WTC11 (cell line): ENCODE data around the gene NPAT. TPM values are rescaled to one million over a fixed set of nuclear protein-coding genes. Genes with fewer than 3 reads are reported as not detected.

Experiments used
- ATAC-seq: fragments of 200-7000 bp; cut with Tn5 transposase; 2 replicates; pipeline ENCODE4 v1.10.0; 2021; ENCODE audit warnings: mild to moderate bottlenecking, moderate library complexity
- Bru-seq: library from RNA; stranded (reverse); fragments of 400-500 nt; gene quantifications from one replicate; lab custom pipeline; 2021; lab: Mats Ljungman, UMichigan
- CTCF ChIA-PET: fragments of 300-600 bp; sonication (Branson Sonifier 250); formaldehyde crosslinking; loops from one replicate; lab custom pipeline; 2021; ENCODE audit warnings: antibody characterized with exemption; lab: Charles Lee
- POLR2A ChIA-PET: fragments of 350-600 bp; sonication (Branson Sonifier 250); formaldehyde crosslinking; loops from one replicate; lab custom pipeline; 2021; ENCODE audit warnings: antibody characterized with exemption; lab: Charles Lee
- DNase-seq: peaks from one replicate; pipeline ENCODE4 v3.0.0; 2021; ENCODE audit warnings: low spot score
- H3K27ac Mint-ChIP-seq: 2 replicates; pipeline ENCODE4 v1.8.0; 2021; ENCODE audit warnings: mixed read lengths
- H3K27me3 Mint-ChIP-seq: 2 replicates; pipeline ENCODE4 v1.8.0; 2021; ENCODE audit warnings: low read depth, mild to moderate bottlenecking, moderate library complexity, mixed read lengths
- H3K36me3 Mint-ChIP-seq: 2 replicates; pipeline ENCODE4 v1.8.0; 2021; ENCODE audit warnings: mixed read lengths
- H3K4me1 Mint-ChIP-seq: 2 replicates; pipeline ENCODE4 v1.8.0; 2022; ENCODE audit warnings: mixed read lengths
- H3K4me3 Mint-ChIP-seq: 2 replicates; pipeline ENCODE4 v1.8.0; 2021; ENCODE audit warnings: mild to moderate bottlenecking, moderate library complexity, mixed read lengths
- H3K9me3 Mint-ChIP-seq: 2 replicates; pipeline ENCODE4 v1.8.0; 2021; ENCODE audit warnings: mixed read lengths
- ATF1 ChIP-seq: sonication (generic); formaldehyde crosslinking; IDR thresholded peaks from 2 replicates; pipeline ENCODE4 v1.8.1; 2023; ENCODE audit warnings: mild to moderate bottlenecking, moderate library complexity, missing genetic modification reagents
- EMX1 ChIP-seq: fragments of 250-450 bp; sonication (Bioruptor Pico); IDR thresholded peaks from 2 replicates; pipeline ENCODE4 v1.8.0; 2021; ENCODE audit warnings: mild to moderate bottlenecking
- GTF2I ChIP-seq: fragments of 250-450 bp; sonication (Bioruptor Pico); conservative IDR thresholded peaks from 2 replicates; pipeline ENCODE4 v1.4.0; 2021; ENCODE audit warnings: mild to moderate bottlenecking
- KAT7 ChIP-seq: sonication (generic); formaldehyde crosslinking; IDR thresholded peaks from 2 replicates; pipeline ENCODE4 v1.8.1; 2023; ENCODE audit warnings: missing genetic modification reagents, mild to moderate bottlenecking, borderline replicate concordance
- MXD4 ChIP-seq: fragments of 250-450 bp; sonication (Bioruptor Pico); IDR thresholded peaks from 2 replicates; pipeline ENCODE4 v1.8.0; 2021; ENCODE audit warnings: mild to moderate bottlenecking, moderate library complexity, borderline replicate concordance
- NR3C1 ChIP-seq: sonication (generic); formaldehyde crosslinking; conservative IDR thresholded peaks from 2 replicates; pipeline ENCODE4 v1.8.1; 2023; ENCODE audit warnings: low read depth, mild to moderate bottlenecking, missing genetic modification reagents
- PRRX2 ChIP-seq: fragments of 250-450 bp; sonication (Bioruptor Pico); IDR thresholded peaks from 2 replicates; pipeline ENCODE4 v1.8.0; 2021; ENCODE audit warnings: mild to moderate bottlenecking
- RELA ChIP-seq: sonication (generic); formaldehyde crosslinking; IDR thresholded peaks from 2 replicates; pipeline ENCODE4 v1.8.1; 2022; ENCODE audit warnings: missing genetic modification reagents, mild to moderate bottlenecking, borderline replicate concordance
- SMAD4 ChIP-seq: sonication (generic); formaldehyde crosslinking; IDR thresholded peaks from 2 replicates; pipeline ENCODE4 v1.8.0; 2022; ENCODE audit warnings: mild to moderate bottlenecking, missing genetic modification reagents
- SP1 ChIP-seq: sonication (generic); formaldehyde crosslinking; conservative IDR thresholded peaks from 2 replicates; pipeline ENCODE4 v1.8.1; 2022; ENCODE audit warnings: missing genetic modification reagents
- long read RNA-seq, 3 experiments: library from RNA in 1 of 3; library from capped mRNA in 1 of 3; library from polyadenylated mRNA in 1 of 3; unstranded in 2 of 3; stranded (forward) in 1 of 3; transcript quantifications; one replicate each; pipeline ENCODE4 v2.0.0, GENCODE V29; 2021
- total RNA-seq: library from RNA; stranded (reverse); gene quantifications from 3 replicates; pipeline ENCODE4 v1.2.3, GENCODE V29; 2021
- TF ChIP-seq, protein P1 (sequence below): sonication (generic); formaldehyde crosslinking; IDR thresholded peaks from 2 replicates; pipeline ENCODE4 v1.8.0; 2022; ENCODE audit warnings: mild to moderate bottlenecking, missing genetic modification reagents
- TF ChIP-seq, protein P2 (sequence below): sonication (generic); formaldehyde crosslinking; IDR thresholded peaks from 2 replicates; pipeline ENCODE4 v1.8.1; 2023; ENCODE audit warnings: mild to moderate bottlenecking, missing genetic modification reagents
- TF ChIP-seq, protein P3 (sequence below): sonication (generic); formaldehyde crosslinking; IDR thresholded peaks from 2 replicates; pipeline ENCODE4 v1.8.1; 2022; ENCODE audit warnings: missing genetic modification reagents, borderline replicate concordance
- TF ChIP-seq, protein P4 (sequence below): sonication (generic); formaldehyde crosslinking; IDR thresholded peaks from 2 replicates; pipeline ENCODE4 v1.8.1; 2022; ENCODE audit warnings: low read depth, missing genetic modification reagents, borderline replicate concordance
- TF ChIP-seq, protein P5 (sequence below): fragments of 250-450 bp; sonication (Bioruptor Pico); IDR thresholded peaks from 2 replicates; pipeline ENCODE4 v1.9.0; 2021; ENCODE audit warnings: mild to moderate bottlenecking
- TF ChIP-seq, protein P6 (sequence below): sonication (generic); formaldehyde crosslinking; IDR thresholded peaks from 2 replicates; pipeline ENCODE4 v1.8.0; 2022; ENCODE audit warnings: mild to moderate bottlenecking, missing genetic modification reagents
- TF ChIP-seq, protein P7 (sequence below): sonication (generic); formaldehyde crosslinking; IDR thresholded peaks from 2 replicates; pipeline ENCODE4 v1.8.1; 2022; ENCODE audit warnings: low read depth, mild to moderate bottlenecking, moderate library complexity, missing genetic modification reagents, borderline replicate concordance
- TF ChIP-seq, protein P8 (sequence below): sonication (generic); formaldehyde crosslinking; IDR thresholded peaks from 2 replicates; pipeline ENCODE4 v1.8.1; 2022; ENCODE audit warnings: mild to moderate bottlenecking, moderate library complexity, missing genetic modification reagents
- TF ChIP-seq, protein P9 (sequence below): fragments of 250-450 bp; sonication (Bioruptor Pico); IDR thresholded peaks from 2 replicates; pipeline ENCODE4 v1.9.0; 2021; ENCODE audit warnings: moderate library complexity, mild to moderate bottlenecking, inconsistent platforms, borderline replicate concordance
- TF ChIP-seq, protein P10 (sequence below): fragments of 250-450 bp; sonication (Bioruptor Pico); IDR thresholded peaks from 2 replicates; pipeline ENCODE4 v1.8.0; 2021; ENCODE audit warnings: mild to moderate bottlenecking
- TF ChIP-seq, protein P11 (sequence below): sonication (generic); formaldehyde crosslinking; IDR thresholded peaks from 2 replicates; pipeline ENCODE4 v1.8.1; 2023; ENCODE audit warnings: mild to moderate bottlenecking, moderate library complexity, missing genetic modification reagents

NPAT gene
- total RNA-seq (14.3 to 17.2 TPM (median 14.4 TPM) in 3 replicates), Bru-seq, nascent RNA (percentile 89 among the genes with signal in this experiment)
- long read RNA-seq, experiment 1, full-length matches to known transcripts, result 31 of 69 reads
- long read RNA-seq, experiment 1, partial matches to known transcripts, result 19 of 69 reads
- long read RNA-seq, experiment 1, other reads (novel, unspliced or antisense), result 19 of 69 reads
- long read RNA-seq, experiment 2, full-length matches to known transcripts, result 1 of 14 reads
- long read RNA-seq, experiment 2, partial matches to known transcripts, result 8 of 14 reads
- long read RNA-seq, experiment 2, other reads (novel, unspliced or antisense), result 5 of 14 reads
- long read RNA-seq, experiment 3, partial matches to known transcripts, result 2 of 5 reads
- long read RNA-seq, experiment 3, other reads (novel, unspliced or antisense), result 3 of 5 reads

DNA sequence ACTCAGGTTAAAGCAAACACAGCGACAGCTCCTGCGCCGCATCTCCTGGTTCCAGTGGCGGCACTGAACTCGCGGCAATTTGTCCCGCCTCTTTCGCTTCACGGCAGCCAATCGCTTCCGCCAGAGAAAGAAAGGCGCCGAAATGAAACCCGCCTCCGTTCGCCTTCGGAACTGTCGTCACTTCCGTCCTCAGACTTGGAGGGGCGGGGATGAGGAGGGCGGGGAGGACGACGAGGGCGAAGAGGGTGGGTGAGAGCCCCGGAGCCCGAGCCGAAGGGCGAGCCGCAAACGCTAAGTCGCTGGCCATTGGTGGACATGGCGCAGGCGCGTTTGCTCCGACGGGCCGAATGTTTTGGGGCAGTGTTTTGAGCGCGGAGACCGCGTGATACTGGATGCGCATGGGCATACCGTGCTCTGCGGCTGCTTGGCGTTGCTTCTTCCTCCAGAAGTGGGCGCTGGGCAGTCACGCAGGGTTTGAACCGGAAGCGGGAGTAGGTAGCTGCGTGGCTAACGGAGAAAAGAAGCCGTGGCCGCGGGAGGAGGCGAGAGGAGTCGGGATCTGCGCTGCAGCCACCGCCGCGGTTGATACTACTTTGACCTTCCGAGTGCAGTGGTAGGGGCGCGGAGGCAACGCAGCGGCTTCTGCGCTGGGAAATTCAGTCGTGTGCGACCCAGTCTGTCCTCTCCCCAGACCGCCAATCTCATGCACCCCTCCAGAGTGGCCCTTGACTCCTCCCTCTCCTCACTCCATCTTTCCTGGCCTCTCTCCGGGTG, at the start of gene NPAT, which contains the start of gene ATM:
NPAT (minus strand) TSS at position 65 of the 774 bp plus-strand sequence. CDS start 102 bp downstream, outside the sequence.
ATM (plus strand) TSS at position 494 of the 774 bp plus-strand sequence. CDS start 4,558 bp downstream, outside the sequence.
- ATAC-seq (peak; percentile 92), DNase-seq (peak; percentile 99)
- no peaks in the 10 kb centered on the region for H3K27me3 Mint-ChIP-seq
- POLR2A ChIA-PET, result interaction anchor here (0.5 to 1.5 kb wide), 9 partner anchors 8 to 765 kb away, joined by 3 to 5 read pairs (median 3); partner anchors contain the start of genes CWF19L2 and POGLUT3
- H3K27ac Mint-ChIP-seq, result no peak within 1 kb of the TSS; the same call in 1 of the 2 replicates
- H3K9me3 Mint-ChIP-seq, result no peaks in the 10 kb centered on the region
- CTCF ChIA-PET, result interaction anchor here (1.0 to 1.7 kb wide), 4 partner anchors 51 to 223 kb away, joined by 3 to 10 read pairs (median 4); partner anchors contain the start of gene CUL5
- H3K4me1 Mint-ChIP-seq, result peaks cover 32% of the 10 kb centered on the region
- no peak within 1 kb of the TSS for H3K4me3 Mint-ChIP-seq
- peaks cover 3% of the 10 kb centered on the region; the same call in 1 of the 2 replicates for H3K36me3 Mint-ChIP-seq
- TF ChIP-seq MXD4 (CRISPR knock-in tag), result no peak
- TF ChIP-seq, protein P1, sequence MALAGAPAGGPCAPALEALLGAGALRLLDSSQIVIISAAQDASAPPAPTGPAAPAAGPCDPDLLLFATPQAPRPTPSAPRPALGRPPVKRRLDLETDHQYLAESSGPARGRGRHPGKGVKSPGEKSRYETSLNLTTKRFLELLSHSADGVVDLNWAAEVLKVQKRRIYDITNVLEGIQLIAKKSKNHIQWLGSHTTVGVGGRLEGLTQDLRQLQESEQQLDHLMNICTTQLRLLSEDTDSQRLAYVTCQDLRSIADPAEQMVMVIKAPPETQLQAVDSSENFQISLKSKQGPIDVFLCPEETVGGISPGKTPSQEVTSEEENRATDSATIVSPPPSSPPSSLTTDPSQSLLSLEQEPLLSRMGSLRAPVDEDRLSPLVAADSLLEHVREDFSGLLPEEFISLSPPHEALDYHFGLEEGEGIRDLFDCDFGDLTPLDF (CRISPR knock-in tag), result no peak
- TF ChIP-seq PRRX2 (CRISPR knock-in tag), result no peak
- TF ChIP-seq, protein P2, sequence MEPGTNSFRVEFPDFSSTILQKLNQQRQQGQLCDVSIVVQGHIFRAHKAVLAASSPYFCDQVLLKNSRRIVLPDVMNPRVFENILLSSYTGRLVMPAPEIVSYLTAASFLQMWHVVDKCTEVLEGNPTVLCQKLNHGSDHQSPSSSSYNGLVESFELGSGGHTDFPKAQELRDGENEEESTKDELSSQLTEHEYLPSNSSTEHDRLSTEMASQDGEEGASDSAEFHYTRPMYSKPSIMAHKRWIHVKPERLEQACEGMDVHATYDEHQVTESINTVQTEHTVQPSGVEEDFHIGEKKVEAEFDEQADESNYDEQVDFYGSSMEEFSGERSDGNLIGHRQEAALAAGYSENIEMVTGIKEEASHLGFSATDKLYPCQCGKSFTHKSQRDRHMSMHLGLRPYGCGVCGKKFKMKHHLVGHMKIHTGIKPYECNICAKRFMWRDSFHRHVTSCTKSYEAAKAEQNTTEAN (CRISPR knock-in tag), result 0 out of 2 replicates have a peak, but pooled peaks have one; percentile 29
- TF ChIP-seq, protein P3, sequence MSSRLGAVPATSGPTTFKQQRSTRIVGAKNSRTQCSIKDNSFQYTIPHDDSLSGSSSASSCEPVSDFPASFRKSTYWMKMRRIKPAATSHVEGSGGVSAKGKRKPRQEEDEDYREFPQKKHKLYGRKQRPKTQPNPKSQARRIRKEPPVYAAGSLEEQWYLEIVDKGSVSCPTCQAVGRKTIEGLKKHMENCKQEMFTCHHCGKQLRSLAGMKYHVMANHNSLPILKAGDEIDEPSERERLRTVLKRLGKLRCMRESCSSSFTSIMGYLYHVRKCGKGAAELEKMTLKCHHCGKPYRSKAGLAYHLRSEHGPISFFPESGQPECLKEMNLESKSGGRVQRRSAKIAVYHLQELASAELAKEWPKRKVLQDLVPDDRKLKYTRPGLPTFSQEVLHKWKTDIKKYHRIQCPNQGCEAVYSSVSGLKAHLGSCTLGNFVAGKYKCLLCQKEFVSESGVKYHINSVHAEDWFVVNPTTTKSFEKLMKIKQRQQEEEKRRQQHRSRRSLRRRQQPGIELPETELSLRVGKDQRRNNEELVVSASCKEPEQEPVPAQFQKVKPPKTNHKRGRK (CRISPR knock-in tag), result no peak
- no peak for TF ChIP-seq NR3C1
- TF ChIP-seq KAT7 (CRISPR knock-in tag), result 0 out of 2 replicates have a peak, but pooled peaks have one; percentile 54
- TF ChIP-seq SMAD4, result no peak
- TF ChIP-seq, protein P4, sequence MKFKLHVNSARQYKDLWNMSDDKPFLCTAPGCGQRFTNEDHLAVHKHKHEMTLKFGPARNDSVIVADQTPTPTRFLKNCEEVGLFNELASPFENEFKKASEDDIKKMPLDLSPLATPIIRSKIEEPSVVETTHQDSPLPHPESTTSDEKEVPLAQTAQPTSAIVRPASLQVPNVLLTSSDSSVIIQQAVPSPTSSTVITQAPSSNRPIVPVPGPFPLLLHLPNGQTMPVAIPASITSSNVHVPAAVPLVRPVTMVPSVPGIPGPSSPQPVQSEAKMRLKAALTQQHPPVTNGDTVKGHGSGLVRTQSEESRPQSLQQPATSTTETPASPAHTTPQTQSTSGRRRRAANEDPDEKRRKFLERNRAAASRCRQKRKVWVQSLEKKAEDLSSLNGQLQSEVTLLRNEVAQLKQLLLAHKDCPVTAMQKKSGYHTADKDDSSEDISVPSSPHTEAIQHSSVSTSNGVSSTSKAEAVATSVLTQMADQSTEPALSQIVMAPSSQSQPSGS (CRISPR knock-in tag), result no peak
- TF ChIP-seq, protein P5, sequence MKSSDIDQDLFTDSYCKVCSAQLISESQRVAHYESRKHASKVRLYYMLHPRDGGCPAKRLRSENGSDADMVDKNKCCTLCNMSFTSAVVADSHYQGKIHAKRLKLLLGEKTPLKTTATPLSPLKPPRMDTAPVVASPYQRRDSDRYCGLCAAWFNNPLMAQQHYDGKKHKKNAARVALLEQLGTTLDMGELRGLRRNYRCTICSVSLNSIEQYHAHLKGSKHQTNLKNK (CRISPR knock-in tag), result no peak
- no peak for TF ChIP-seq RELA (CRISPR knock-in tag)
- TF ChIP-seq, protein P6, sequence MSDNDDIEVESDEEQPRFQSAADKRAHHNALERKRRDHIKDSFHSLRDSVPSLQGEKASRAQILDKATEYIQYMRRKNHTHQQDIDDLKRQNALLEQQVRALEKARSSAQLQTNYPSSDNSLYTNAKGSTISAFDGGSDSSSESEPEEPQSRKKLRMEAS (CRISPR knock-in tag), result peak; percentile 96
- TF ChIP-seq, protein P7, sequence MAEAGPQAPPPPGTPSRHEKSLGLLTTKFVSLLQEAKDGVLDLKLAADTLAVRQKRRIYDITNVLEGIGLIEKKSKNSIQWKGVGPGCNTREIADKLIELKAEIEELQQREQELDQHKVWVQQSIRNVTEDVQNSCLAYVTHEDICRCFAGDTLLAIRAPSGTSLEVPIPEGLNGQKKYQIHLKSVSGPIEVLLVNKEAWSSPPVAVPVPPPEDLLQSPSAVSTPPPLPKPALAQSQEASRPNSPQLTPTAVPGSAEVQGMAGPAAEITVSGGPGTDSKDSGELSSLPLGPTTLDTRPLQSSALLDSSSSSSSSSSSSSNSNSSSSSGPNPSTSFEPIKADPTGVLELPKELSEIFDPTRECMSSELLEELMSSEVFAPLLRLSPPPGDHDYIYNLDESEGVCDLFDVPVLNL (CRISPR knock-in tag), result no peak
- TF ChIP-seq SP1 (CRISPR knock-in tag), result peak; percentile 84
- no peak for TF ChIP-seq ATF1
- TF ChIP-seq, protein P8, sequence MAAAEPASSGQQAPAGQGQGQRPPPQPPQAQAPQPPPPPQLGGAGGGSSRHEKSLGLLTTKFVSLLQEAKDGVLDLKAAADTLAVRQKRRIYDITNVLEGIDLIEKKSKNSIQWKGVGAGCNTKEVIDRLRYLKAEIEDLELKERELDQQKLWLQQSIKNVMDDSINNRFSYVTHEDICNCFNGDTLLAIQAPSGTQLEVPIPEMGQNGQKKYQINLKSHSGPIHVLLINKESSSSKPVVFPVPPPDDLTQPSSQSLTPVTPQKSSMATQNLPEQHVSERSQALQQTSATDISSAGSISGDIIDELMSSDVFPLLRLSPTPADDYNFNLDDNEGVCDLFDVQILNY, result peak; percentile 56; the same call in 1 of the 2 replicates
- TF ChIP-seq, protein P9, sequence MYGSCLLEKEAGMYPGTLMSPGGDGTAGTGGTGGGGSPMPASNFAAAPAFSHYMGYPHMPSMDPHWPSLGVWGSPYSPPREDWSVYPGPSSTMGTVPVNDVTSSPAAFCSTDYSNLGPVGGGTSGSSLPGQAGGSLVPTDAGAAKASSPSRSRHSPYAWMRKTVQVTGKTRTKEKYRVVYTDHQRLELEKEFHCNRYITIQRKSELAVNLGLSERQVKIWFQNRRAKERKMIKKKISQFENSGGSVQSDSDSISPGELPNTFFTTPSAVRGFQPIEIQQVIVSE (CRISPR knock-in tag), result no peak
- TF ChIP-seq, protein P10, sequence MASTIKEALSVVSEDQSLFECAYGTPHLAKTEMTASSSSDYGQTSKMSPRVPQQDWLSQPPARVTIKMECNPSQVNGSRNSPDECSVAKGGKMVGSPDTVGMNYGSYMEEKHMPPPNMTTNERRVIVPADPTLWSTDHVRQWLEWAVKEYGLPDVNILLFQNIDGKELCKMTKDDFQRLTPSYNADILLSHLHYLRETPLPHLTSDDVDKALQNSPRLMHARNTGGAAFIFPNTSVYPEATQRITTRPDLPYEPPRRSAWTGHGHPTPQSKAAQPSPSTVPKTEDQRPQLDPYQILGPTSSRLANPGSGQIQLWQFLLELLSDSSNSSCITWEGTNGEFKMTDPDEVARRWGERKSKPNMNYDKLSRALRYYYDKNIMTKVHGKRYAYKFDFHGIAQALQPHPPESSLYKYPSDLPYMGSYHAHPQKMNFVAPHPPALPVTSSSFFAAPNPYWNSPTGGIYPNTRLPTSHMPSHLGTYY, result no peak
- TF ChIP-seq GTF2I (CRISPR knock-in tag), result no peak
- TF ChIP-seq EMX1 (CRISPR knock-in tag), result no peak
- TF ChIP-seq, protein P11, sequence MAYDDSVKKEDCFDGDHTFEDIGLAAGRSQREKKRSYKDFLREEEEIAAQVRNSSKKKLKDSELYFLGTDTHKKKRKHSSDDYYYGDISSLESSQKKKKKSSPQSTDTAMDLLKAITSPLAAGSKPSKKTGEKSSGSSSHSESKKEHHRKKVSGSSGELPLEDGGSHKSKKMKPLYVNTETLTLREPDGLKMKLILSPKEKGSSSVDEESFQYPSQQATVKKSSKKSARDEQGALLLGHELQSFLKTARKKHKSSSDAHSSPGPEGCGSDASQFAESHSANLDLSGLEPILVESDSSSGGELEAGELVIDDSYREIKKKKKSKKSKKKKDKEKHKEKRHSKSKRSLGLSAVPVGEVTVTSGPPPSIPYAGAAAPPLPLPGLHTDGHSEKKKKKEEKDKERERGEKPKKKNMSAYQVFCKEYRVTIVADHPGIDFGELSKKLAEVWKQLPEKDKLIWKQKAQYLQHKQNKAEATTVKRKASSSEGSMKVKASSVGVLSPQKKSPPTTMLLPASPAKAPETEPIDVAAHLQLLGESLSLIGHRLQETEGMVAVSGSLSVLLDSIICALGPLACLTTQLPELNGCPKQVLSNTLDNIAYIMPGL (CRISPR knock-in tag), result 0 out of 2 replicates have a peak, but pooled peaks have one; percentile 77
